COLO829 (cell line): Measurements from ENCODE around the gene LPIN3.
"Not testable (repeated sequence)": the region's sequence is repeated elsewhere in the genome, so short reads cannot be mapped to it uniquely, and the experiment has no call there.

Source experiments
- DNase-seq: peaks from one replicate; pipeline ENCODE4 v3.0.0; 2012; ENCODE audit warnings: low spot score

The LPIN3 gene

GRCh38 chr20:41340327-41341055, at the start of gene LPIN3:
Gene LPIN3 (plus strand): TSS chr20:41340821. CDS start chr20:41345804, 4,983 bp downstream.
- peak; percentile 93 for DNase-seq

- no peak for DNase-seq
Measured at GRCh38 chr20:41293269-41294037, 47.2 kb upstream of the LPIN3 start.

- no peak for DNase-seq
Measured at GRCh38 chr20:41299899-41300298, 40.7 kb upstream of the LPIN3 start.

GRCh38 chr20:41300383-41300782, 40.2 kb upstream of the LPIN3 start:
- no peak for DNase-seq

- no peak for DNase-seq
Measured at GRCh38 chr20:41300886-41301285, 39.7 kb upstream of the LPIN3 start.

GRCh38 chr20:41304002-41304401, 36.6 kb upstream of the LPIN3 start:
- no peak for DNase-seq

- no peak for DNase-seq
Measured at GRCh38 chr20:41304424-41305079, 36.1 kb upstream of the LPIN3 start.

GRCh38 chr20:41306061-41306727, 34.4 kb upstream of the LPIN3 start:
- DNase-seq, result no peak

GRCh38 chr20:41307021-41307420, 33.6 kb upstream of the LPIN3 start:
- DNase-seq, result no peak

- DNase-seq, result no peak
Measured at GRCh38 chr20:41308290-41308711, 32.3 kb upstream of the LPIN3 start.

GRCh38 chr20:41308726-41309413, 31.8 kb upstream of the LPIN3 start:
- no peak for DNase-seq

GRCh38 chr20:41309817-41310216, 30.8 kb upstream of the LPIN3 start:
- no peak for DNase-seq

GRCh38 chr20:41312009-41312408, 28.6 kb upstream of the LPIN3 start:
- DNase-seq, result not testable (repeated sequence)

GRCh38 chr20:41314386-41314785, 26.2 kb upstream of the LPIN3 start:
- DNase-seq, result no peak

- no peak for DNase-seq
Measured at GRCh38 chr20:41316051-41316450, 24.6 kb upstream of the LPIN3 start.

GRCh38 chr20:41316602-41317545, 23.7 kb upstream of the LPIN3 start:
- peak; percentile 62 for DNase-seq

- peak; percentile 100 for DNase-seq
Measured at GRCh38 chr20:41317546-41318270, 22.9 kb upstream of the LPIN3 start, which contains the start of gene ZHX3. Gene ZHX3 (minus strand): TSS chr20:41317731. CDS start chr20:41204916, 112,815 bp downstream.

- DNase-seq, result no peak
Measured at GRCh38 chr20:41318271-41318649, 22.4 kb upstream of the LPIN3 start.

GRCh38 chr20:41320441-41320840, 20.2 kb upstream of the LPIN3 start:
- no peak for DNase-seq

GRCh38 chr20:41320976-41321375, 19.6 kb upstream of the LPIN3 start:
- no peak for DNase-seq
